NCI-H1048 (cell line): ENCODE measurements around the gene KARS1.
A peak's percentile ranks its signal among the peaks of the same experiment; 100 is the strongest.

Experiments used
- DNase-seq: peaks from one replicate; lab custom pipeline; 2025; lab: John Stamatoyannopoulos, UW

Gene KARS1

GRCh38 chr16:75647492-75648264 lies at the start of gene KARS1, which contains the start of gene TERF2IP:
TSS of gene KARS1 (minus strand) at chr16:75647665. CDS start at chr16:75647639, 26 bp downstream.
TSS of gene TERF2IP (plus strand) at chr16:75647773. CDS start at chr16:75647883, 110 bp downstream.
- peak; percentile 67 for DNase-seq

GRCh38 chr16:75695708-75696107 lies 48.2 kb upstream of the KARS1 start:
- no peak for DNase-seq

- no peak for DNase-seq
These were observed 39.9 kb upstream of the KARS1 start for GRCh38 chr16:75687361-75687760.

DNA sequence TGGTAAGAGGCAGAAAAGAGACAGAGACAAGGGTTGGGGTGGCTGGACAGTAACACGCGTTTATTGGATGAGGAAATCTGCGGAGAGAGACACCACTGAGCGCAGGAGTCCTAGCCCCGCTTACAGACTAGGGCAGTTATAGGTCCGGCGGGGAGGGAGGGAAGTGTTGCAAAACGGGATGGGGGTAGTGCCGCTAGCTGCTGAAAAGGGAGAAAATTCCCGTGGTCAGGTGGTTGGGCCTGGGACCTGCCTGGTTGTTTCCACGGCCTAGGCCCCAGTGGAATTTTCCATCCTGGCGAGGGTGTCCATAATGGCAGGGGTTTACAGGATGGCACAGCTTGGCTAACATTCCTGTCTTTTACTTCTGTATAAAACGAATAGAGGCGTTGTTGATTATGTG lies 34.8 kb upstream of the KARS1 start:
- DNase-seq: no peak

- DNase-seq: no peak
These were observed 31.9 kb upstream of the KARS1 start for GRCh38 chr16:75679366-75679765.

DNA sequence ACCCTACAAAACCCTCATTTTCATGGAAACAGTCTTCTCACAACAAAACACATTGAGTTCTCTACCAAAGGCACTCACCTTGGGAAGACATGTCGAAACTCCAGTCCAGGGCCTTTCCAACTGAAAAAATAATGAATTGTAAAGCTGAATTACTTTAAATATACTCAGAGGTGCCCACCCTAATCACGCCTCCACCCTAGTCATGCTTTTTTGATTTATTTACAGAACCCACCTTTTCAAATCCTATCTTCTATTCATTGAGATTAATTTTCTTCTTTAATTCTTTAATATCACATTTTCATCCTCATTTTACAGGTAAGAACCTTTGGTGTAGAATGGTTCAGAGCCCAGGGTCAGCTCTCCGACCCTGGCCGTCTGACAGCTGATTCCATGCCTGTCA lies 29.4 kb upstream of the KARS1 start, which contains the start of gene CPHXL2:
Gene CPHXL2 (minus strand): TSS at position 101 of the 400 bp plus-strand sequence. CDS start 10 bp downstream, at position 91.
- DNase-seq: no peak

- DNase-seq: no peak
These were observed 20.0 kb upstream of the KARS1 start for GRCh38 chr16:75667503-75667902.

GRCh38 chr16:75660726-75661302 lies 13.3 kb upstream of the KARS1 start:
- no peak for DNase-seq

- DNase-seq: no peak
These were observed 12.9 kb upstream of the KARS1 start for GRCh38 chr16:75660321-75660720.

GRCh38 chr16:75658175-75658574 lies 10.7 kb upstream of the KARS1 start:
- no peak for DNase-seq

- no peak for DNase-seq
These were observed 6.5 kb upstream of the KARS1 start for GRCh38 chr16:75653922-75654321.

GRCh38 chr16:75648265-75649076 lies 1.0 kb upstream of the KARS1 start:
- no peak for DNase-seq

DNA sequence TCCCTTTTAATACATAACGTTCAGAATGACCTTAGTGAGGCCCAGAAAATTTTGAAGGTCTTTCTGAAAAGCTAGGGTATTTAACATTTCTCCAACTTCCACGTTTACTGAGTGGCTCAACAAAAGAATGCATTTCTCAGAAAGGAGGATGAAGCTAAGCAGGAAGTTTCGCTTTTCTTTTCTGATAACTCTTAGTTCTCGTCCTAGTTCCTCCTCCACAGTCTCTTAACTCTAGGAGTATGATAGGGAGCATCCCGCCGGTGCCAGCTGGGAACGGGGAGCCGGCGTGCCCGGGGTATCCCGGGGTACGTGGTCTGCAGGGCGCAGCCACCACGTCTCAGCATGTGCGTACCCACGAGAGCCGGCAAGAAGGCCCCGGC lies 363 bp downstream of the KARS1 start:
- DNase-seq: no peak

GRCh38 chr16:75644240-75645012 lies 3.0 kb downstream of the KARS1 start:
- DNase-seq: no peak

DNA sequence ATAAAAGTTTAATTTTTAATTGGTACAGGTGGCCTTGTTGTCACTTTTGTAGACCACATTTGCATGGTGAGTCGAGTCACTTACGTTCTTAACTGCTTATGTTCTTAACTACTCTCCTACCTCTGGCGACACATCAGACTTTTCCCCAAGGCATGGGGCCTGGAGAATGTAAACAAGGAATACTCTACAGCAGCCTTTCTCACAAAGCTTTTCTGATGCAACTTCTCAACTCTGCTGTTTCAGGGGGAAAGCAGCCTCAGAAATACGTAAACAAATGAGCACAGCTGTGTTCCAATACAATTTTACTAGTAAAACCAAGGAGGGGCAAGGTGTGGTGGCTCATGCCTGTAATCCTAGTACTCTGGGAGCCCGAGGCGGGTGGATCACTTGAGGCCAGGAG lies 6.9 kb downstream of the KARS1 start:
- DNase-seq: no peak

DNA sequence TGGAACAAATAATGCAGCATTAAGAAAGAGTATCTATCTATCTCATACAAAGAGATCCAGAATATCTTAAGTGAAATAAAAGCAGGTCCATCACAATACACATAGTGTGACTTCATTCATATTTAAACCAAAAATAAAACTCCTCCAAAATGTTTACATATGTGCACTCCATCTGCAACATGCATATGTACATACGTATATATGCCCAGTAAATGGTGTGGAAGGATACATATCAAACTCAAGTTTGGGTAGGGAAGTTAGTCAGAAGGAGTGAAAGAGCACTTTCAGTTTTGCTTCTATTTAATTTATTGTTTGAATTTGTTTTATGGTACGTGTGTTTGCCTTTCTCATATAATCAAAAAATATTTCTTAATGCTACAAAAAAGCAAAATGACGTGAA lies 12.4 kb downstream of the KARS1 start:
- no peak for DNase-seq

- DNase-seq: no peak
These were observed 14.6 kb downstream of the KARS1 start for GRCh38 chr16:75632857-75633256.

DNA sequence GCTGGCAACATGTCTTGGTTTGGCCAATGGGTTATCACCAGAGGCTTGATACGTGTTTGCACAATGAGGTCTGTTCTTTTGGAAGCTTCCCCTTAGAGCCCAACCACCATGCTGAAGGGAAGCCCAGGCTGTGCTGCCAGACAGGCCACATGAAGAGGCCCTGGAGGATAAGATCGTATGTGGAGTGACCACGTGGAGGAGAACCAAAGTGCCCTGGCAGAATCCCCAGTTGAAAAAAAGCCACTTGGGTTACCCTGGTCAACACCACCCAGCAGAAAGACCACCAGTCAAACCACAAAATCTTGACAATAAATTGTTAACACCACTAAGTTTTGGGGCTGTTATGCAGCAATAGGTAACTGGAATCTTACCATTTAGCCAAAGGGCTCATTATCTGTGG lies 17.4 kb downstream of the KARS1 start:
- DNase-seq: no peak

- no peak for DNase-seq
These were observed 18.3 kb downstream of the KARS1 start for GRCh38 chr16:75629132-75629531.

- DNase-seq: no peak
These were observed 19.1 kb downstream of the KARS1 start for GRCh38 chr16:75628351-75628750.

GRCh38 chr16:75627851-75628250 lies 19.6 kb downstream of the KARS1 start:
- DNase-seq: no peak

- DNase-seq: no peak
These were observed 20.7 kb downstream of the KARS1 start for GRCh38 chr16:75626806-75627205.
